Body of pancreas (tissue), 4 donors: ENCODE results near the gene SETD1A.

Experiments
- POLR2A ChIP-seq, 3 donors: fragments of 450-650 bp; IDR thresholded peaks; one replicate each; pipeline ENCODE4 v1.6.1; 2016; ENCODE audit warnings: antibody characterized with exemption in 3 of 3, mild to moderate bottlenecking in 2 of 3
- TF ChIP-seq, protein P1 (sequence below), 7 experiments: fragments of 450-650 bp in 4 of 7; fragments of 200-600 bp in 3 of 7; sonication (generic) in 3 of 7; IDR thresholded peaks; one replicate each; pipeline ENCODE4 v1.5.1; 2016 to 2019; ENCODE audit warnings: antibody characterized with exemption in 7 of 7

DNA sequence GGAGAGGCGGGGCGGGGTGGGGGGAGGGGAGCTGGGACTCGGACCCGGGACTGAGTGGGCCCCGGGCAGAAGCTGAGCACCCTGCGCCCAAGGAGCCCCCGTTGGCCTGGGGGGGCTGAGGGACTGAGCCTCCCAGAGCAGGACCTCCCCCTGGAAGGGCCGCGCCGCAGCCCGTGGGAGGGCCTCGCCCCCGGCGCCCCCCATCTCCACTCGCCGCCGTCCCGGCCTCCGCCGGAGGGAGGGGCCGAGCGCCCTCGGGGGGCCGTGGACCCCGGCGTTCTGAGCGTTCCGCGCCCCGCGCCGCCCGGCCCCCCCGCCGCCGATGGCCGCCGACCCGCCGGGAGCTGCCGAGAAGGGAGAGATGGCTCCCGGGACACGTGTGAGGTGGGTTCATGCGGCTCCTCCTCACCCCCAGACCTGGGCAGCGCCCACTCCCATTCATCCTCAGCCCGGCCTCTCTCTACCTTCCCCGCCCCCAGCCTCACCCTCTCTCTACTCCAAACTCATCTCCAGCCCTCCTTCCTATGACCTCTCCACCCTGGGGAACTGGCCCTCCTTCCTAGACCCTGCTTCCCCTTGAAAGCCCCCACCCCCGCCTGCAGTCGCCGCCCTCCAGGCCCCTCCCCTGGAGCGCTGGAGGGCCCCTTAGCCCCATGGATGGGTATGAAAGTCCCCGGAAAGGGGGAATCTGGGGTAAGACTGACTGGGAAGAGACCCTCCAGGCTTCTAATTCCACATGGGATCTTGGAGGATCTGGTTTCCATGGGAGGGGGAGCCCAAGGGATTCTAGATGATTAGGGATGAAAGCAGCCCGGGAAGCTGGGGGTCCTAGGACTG lies 33.3 kb upstream of the SETD1A start:
- TF ChIP-seq, protein P1, sequence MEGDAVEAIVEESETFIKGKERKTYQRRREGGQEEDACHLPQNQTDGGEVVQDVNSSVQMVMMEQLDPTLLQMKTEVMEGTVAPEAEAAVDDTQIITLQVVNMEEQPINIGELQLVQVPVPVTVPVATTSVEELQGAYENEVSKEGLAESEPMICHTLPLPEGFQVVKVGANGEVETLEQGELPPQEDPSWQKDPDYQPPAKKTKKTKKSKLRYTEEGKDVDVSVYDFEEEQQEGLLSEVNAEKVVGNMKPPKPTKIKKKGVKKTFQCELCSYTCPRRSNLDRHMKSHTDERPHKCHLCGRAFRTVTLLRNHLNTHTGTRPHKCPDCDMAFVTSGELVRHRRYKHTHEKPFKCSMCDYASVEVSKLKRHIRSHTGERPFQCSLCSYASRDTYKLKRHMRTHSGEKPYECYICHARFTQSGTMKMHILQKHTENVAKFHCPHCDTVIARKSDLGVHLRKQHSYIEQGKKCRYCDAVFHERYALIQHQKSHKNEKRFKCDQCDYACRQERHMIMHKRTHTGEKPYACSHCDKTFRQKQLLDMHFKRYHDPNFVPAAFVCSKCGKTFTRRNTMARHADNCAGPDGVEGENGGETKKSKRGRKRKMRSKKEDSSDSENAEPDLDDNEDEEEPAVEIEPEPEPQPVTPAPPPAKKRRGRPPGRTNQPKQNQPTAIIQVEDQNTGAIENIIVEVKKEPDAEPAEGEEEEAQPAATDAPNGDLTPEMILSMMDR (IDR thresholded peaks at IDR 0.05), result no peak
- TF ChIP-seq POLR2A (IDR thresholded peaks at IDR 0.05), result no peak
